Lung (tissue), 12 donors: ENCODE data around the gene FLNB. TPM values are rescaled to one million over a fixed set of nuclear protein-coding genes. Genes with fewer than 3 reads are reported as not detected.

Experiments
- ATAC-seq: fragments of 200-7000 bp; cut with Tn5 transposase; one replicate; pipeline ENCODE4 v1.9.1; 2020; ENCODE audit warnings: moderate number of reproducible peaks; ENCODE audit not compliant: insufficient read depth, low FRiP score
- DNase-seq, 3 donors: peaks; one replicate each; pipeline ENCODE4 v3.0.0-alpha.2; 2013 to 2017
- H3K27ac ChIP-seq, 2 donors: one replicate each; pipeline ENCODE4 v1.5.1; 2013; ENCODE audit warnings: mild to moderate bottlenecking in 2 of 2, moderate library complexity in 2 of 2, control low read depth in 1 of 2, inconsistent platforms in 1 of 2, low read depth in 1 of 2, low read length in 1 of 2
- H3K27me3 ChIP-seq, 3 donors: one replicate each; pipeline ENCODE4 v1.5.1; 2013; ENCODE audit warnings: low read length in 2 of 3; ENCODE audit not compliant: control insufficient read depth in 3 of 3, insufficient read depth in 3 of 3
- H3K36me3 ChIP-seq, 4 donors: one replicate each; pipeline ENCODE4 v1.5.1; 2013; ENCODE audit warnings: low read length in 4 of 4, mild to moderate bottlenecking in 1 of 4, moderate library complexity in 1 of 4; ENCODE audit not compliant: control insufficient read depth in 4 of 4, insufficient read depth in 4 of 4
- H3K4me1 ChIP-seq, 5 donors: one replicate each; pipeline ENCODE4 v1.5.1; 2013; ENCODE audit warnings: low read length in 5 of 5, mild to moderate bottlenecking in 2 of 5, moderate library complexity in 1 of 5; ENCODE audit not compliant: control insufficient read depth in 5 of 5, insufficient read depth in 5 of 5
- H3K4me3 ChIP-seq: one replicate; pipeline ENCODE4 v1.5.1; 2013; ENCODE audit warnings: mild to moderate bottlenecking, control low read depth, moderate library complexity
- H3K9ac ChIP-seq, 2 donors: one replicate each; pipeline ENCODE4 v1.5.1; 2013; ENCODE audit warnings: low read length in 2 of 2, control low read depth in 1 of 2; ENCODE audit not compliant: insufficient read depth in 1 of 2
- H3K9me3 ChIP-seq, 4 donors: one replicate each; pipeline ENCODE4 v1.5.1; 2013; ENCODE audit warnings: low read length in 3 of 4, mild to moderate bottlenecking in 1 of 4, moderate library complexity in 1 of 4; ENCODE audit not compliant: control insufficient read depth in 4 of 4, insufficient read depth in 3 of 4
- WGBS, 2 donors: extraction: QIAGEN DNeasy Blood & Tissue Kit; methylation state at CpG; one replicate each; pipeline ENCODE4 v1.1.7; 2013; 5-methylcytosine and 5-hydroxymethylcytosine counted together
- polyA plus RNA-seq, 2 donors: library from polyadenylated mRNA; stranded (reverse); fragments of 200-250 nt; gene quantifications; one replicate each; pipeline ENCODE4 v1.2.1, GENCODE V29; 2013
- total RNA-seq, 2 donors: library from RNA; depleted of rRNA in 1 of 2; stranded (reverse); fragments of >200 nt in 1 of 2; gene quantifications; one replicate each; pipeline ENCODE4 v1.2.1, GENCODE V29; 2014 to 2021
- TF ChIP-seq, protein P1 (sequence below): IDR thresholded peaks from 2 replicates; pipeline ENCODE4 v1.5.1; 2012; ENCODE audit warnings: mild to moderate bottlenecking; ENCODE audit errors: control extremely low read depth, extremely low read depth
- donor health status: control.
- donor health status: control.
- donor health status: Bipolar disorder and iron deficiency.
- donor health status: healthy.
- donor health status: DM: yes; HTN: yes; CAD: no.

The FLNB gene
- total and polyA plus RNA-seq, 4 donors, result 32.4 to 122 (median 93.7) TPM

DNA sequence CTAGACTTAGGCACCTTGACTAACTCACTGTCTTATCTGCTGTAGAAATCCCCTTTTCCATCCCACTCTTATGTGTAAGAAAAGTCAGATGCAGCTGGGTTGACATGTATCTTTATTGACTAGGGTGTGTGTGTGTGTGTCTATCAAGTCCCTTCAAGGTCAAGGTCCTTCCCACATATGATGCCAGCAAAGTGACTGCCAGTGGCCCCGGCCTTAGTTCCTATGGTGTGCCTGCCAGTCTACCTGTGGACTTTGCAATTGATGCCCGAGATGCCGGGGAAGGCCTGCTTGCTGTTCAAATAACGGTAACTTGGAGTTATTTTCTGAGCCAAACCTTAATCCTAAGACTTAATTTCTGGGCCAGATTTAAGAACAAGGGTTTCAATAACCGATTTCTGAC lies 126.2 kb downstream of the FLNB start:
- DNase-seq, result no peak
- no peak overlapping the region for H3K4me3 ChIP-seq
- TF ChIP-seq, protein P1, sequence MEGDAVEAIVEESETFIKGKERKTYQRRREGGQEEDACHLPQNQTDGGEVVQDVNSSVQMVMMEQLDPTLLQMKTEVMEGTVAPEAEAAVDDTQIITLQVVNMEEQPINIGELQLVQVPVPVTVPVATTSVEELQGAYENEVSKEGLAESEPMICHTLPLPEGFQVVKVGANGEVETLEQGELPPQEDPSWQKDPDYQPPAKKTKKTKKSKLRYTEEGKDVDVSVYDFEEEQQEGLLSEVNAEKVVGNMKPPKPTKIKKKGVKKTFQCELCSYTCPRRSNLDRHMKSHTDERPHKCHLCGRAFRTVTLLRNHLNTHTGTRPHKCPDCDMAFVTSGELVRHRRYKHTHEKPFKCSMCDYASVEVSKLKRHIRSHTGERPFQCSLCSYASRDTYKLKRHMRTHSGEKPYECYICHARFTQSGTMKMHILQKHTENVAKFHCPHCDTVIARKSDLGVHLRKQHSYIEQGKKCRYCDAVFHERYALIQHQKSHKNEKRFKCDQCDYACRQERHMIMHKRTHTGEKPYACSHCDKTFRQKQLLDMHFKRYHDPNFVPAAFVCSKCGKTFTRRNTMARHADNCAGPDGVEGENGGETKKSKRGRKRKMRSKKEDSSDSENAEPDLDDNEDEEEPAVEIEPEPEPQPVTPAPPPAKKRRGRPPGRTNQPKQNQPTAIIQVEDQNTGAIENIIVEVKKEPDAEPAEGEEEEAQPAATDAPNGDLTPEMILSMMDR, result no peak
- H3K27me3 ChIP-seq, result no peaks in the 10 kb centered on the region
- H3K36me3 ChIP-seq, result peaks cover 11 to 40% (median 26%) of the 10 kb centered on the region in 4 donors
- H3K4me1 ChIP-seq, result peaks cover 0 to 11% (median 0%) of the 10 kb centered on the region in 5 donors
- no peak overlapping the region for H3K27ac ChIP-seq
- ATAC-seq, result no peak
- 97 to 98% methylated on average over 5 of the region's 5 CpGs for WGBS, 2 donors
- no peak overlapping the region for H3K9ac ChIP-seq
- no peaks in the 10 kb centered on the region for H3K9me3 ChIP-seq

DNA sequence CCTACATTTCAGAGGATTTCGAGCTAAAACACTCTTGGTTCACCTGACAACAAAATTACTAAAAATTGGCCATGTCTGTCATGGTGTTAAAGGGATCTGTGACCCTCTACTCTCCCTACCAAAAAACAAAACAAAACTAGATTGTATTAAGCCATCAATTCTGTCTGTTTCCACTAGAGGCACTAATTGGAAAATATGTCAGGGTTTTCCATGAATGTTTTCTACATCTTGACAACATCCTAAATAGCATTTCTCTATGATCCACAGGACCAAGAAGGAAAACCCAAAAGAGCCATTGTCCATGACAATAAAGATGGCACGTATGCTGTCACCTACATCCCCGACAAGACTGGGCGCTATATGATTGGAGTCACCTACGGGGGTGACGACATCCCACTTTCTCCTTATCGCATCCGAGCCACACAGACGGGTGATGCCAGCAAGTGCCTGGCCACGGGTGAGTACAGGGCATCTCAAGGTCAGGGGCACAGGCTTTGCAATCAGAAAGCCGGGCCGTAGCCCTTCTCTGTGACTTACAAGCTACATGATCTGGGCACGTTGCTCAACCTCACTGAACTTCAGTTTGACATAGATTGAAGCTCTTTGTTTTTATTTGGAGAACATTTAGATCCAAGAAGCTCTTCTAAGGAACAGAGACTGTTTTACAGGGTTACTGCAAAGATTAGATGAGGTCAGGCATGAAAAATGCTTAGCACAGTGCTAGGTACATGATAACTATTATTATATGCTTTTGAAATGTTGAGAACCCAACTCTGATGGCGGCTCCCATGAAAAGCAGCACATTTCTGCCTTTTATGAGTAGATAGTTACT lies 127.7 kb downstream of the FLNB start:
- no peaks in the 10 kb centered on the region for H3K27me3 ChIP-seq
- H3K4me3 ChIP-seq, result no peak overlapping the region
- peaks cover 0 to 6% (median 0%) of the 10 kb centered on the region in 5 donors for H3K4me1 ChIP-seq
- TF ChIP-seq, protein P1, result no peak
- no peaks in the 10 kb centered on the region for H3K9me3 ChIP-seq
- no peak overlapping the region for H3K9ac ChIP-seq
- ATAC-seq (no peak), DNase-seq (no peak)
- 96% methylated on average over 14 of the region's 14 CpGs for WGBS, 2 donors
- peak overlapping the region in 1 of 2 donors; percentile 58 for H3K27ac ChIP-seq
- H3K36me3 ChIP-seq, result peaks cover 11 to 33% (median 23%) of the 10 kb centered on the region in 4 donors

DNA sequence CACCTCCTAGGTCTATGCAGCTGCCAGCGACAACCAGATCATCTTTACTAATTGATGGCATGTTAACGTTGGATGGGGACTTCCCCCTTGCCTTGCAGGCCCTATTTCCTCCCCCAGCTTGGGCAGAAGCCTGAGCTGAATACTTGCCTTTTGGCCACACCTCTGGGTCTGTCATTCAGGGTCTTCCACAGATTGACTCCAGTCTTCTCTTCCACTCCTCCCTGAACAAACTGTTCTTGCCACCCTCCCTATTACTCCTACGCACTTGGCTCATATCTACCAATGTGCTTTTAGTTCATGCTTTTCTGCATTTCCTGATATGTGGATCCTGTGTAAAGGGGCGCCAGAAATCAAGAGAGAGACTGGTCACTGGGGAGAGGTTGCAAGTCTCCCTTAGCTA lies 129.1 kb downstream of the FLNB start:
- Histone ChIP-seq H3K4me3 (no peak overlapping the region), H3K9ac (no peak overlapping the region), H3K4me1 (peaks cover 0 to 6% (median 0%) of the 10 kb centered on the region in 5 donors), H3K9me3 (no peaks in the 10 kb centered on the region), H3K27me3 (no peaks in the 10 kb centered on the region), H3K36me3 (peaks cover 11 to 36% (median 21%) of the 10 kb centered on the region in 4 donors), H3K27ac (no peak overlapping the region)
- ATAC-seq (no peak), DNase-seq (no peak)
- TF ChIP-seq, protein P1, result no peak
- WGBS, 2 donors, result 86 to 90% methylated on average over 4 of the region's 4 CpGs
